GM21526 (cell line): ENCODE results near the gene FAM131B.
A peak's percentile ranks its signal among the peaks of the same experiment; 100 is the strongest.

Experiments
- ATAC-seq: cut with Tn5 transposase; IDR thresholded peaks from one replicate; pipeline ENCODE4 v1.9.1; 2021; ENCODE audit warnings: moderate library complexity; ENCODE audit not compliant: unreplicated experiment, low FRiP score

Gene FAM131B

DNA sequence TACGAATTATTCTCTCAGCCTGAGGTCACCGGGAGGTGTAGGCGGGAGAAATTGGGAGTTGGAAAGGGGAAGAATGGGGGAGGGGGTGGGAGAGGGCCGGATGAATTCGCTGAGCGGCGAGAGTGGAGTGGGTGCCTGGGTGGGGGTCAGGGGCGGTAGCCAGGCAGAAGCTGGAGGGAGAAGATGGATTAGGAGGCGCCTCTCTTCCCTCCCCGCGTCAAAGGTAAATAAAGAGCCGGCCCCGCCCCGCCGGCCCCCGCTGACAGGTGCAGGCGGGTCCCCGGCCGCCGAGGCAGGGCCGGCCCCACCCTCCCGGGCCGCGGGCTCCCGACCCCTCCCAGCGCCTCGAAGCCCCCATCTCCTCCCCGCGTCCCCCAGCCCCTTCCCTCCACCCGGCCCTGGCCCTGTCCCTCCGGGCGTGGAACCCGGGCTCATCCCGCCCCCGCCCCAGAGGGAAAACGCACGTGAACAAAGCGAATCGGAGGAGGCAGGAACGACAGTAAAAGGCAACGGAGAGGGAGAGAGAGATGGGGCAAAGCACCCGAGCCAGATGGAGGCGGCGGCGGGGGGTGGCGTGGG is 872 bp downstream of the FAM131B start:
- ATAC-seq, result no peak

DNA sequence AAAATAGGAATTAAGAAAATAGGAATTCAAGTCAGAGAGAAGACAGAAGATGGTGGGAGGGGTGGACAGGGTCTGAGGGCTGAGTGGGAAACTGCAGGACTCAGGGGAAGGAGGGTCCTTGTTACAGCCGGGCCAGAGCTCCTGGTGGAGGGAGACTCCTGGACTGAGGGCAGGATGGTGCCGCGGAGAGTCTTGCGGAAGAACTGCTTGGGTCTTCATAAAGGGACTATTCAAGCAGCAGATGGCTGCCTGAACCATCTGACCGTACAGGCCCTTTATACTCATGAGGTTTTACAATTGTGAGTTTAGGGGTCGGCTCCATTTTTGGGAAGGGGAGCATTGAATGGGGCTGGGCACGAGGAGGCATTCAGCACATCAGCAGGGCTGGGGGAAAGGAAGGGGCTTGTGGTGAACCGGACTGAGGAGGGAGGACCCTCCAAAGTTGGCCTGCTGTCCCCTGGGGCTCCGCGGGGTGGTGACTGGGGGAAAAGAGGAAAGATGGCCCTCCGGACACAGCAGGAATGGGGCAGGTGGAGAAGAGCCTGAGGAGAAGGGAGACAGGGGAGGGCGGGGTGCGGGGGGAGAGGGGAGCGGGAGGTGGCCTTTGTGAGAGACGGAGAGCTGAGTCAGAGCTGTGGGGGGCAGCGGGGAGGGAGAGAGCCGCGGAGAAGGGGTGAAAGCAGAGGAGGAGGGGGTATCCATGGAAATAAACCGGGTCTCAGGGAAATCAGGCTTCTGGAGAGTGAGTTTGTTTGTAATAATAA is 1.5 kb downstream of the FAM131B start:
- ATAC-seq, result no peak

DNA sequence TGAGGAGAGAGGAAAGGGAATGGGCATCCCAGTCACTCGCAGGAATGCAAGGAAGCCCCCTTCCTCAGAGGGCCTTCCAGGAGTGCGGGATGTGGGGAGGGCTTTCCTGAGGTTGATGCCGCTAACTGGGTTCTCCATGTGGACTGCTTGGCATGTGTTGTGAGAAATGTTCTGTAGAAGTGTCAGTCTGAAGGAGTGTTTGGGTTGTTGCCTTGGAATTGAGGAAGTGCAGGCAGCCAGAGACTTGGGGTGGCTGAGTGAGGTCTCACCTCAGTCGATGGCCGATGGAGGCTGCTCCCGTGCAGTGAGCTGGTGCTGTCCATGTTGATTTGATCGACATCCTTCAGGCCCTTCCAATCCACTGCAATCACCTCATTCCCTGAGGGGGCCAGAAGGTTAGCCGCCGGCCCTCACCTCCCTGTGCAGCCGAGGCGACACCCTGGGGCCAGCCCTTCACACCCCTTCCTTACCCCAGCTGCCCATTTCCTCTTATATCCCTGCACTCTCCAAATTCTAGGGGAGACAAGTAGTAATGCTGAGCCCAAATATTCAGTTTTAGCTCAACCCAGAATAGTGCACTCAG is 2.7 kb downstream of the FAM131B start:
- ATAC-seq, result no peak

DNA sequence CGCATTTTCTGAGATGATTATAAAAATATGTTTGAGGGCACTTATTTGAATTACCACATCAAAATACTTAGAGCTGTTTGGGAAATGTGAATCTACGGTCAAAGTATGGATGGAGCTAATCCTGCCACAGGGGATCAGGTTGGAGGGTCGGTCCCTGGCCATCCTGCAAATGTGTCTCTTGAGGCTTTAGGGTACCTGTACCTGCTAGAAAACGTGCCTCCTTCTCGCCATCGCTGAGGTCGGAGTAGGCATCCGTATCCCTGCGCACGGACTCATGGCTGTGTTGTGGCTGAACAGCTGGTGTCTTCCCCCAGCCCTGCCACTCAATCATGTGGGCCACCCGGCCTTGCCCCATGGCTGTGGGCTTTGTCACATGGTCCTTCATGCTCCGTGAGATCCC is 3.9 kb downstream of the FAM131B start:
- no peak for ATAC-seq

DNA sequence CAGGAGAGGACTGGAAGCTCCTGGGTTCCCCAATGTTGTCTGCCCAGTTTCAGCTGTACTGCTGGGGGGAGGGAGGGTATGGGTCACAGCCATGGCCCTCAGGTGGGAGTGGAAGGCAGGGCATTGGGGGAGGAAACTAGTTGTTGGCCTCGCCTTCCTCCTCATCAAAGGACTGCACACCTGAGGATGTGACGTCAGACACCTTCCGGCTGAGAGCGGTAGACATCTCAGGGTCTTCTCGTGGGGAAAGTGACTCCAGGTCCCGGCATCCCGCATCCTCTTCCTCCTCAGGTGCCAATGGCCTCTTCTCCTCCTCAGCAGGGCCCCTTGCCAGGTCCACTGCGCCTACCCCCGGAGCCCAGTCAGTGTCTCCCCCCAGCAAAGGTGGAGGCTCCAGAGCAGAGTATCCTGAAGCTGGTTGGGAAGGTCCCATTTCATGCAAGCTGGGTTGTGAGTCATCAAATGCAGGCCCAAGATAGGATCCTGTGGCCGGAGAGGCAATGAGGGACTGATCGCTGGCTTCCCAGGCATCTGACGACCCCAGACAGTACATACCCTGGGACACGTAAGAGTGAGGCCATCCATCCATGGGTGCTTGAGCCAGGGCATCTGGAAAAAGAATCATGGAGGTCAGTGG is 6.0 kb downstream of the FAM131B start:
- ATAC-seq, result no peak

DNA sequence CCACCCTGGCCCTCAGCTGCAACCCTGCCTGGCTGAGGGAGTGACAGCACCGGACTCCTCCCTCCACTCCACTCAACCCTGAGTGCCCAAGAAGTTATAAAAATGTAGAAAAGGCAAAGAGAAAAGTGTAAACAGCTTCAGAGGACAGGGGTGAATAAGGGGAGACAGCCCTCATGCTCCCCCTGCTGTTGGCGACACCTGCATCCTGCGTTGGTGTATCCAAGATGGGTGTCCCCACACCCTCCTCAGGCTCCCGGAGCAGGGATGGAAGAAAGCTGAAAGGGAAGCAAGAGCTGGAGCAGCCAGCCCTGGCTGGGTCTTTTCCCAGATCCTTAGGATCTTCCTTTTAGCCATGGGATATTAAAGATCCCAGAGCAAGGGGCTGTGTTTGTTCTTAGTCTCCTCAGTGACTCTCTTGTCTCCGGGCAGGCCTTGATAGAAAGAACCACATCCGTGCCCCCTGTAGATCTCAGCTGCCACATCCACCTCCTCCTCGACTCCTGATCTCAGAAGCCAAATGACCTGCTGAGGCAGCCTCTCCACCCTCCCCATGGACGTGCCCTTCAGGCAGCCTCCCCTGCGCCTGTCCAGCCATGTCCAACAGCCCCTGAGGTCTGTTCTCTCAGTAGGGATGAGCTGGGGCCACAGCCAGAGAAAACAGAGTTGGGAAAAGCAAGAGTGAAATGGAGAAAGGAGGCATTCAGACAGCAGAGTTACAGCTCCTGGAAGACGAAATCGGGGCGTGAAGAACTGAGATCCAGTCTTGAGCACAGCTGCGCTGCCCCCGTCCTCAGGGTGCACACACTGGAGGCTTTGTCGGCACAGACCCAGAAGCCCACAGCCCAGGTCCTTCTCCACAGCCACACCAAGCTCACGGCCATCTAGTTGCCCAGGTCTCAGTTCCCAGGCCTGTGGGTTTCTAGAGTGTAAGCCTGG is 6.8 kb downstream of the FAM131B start:
- ATAC-seq, result no peak

DNA sequence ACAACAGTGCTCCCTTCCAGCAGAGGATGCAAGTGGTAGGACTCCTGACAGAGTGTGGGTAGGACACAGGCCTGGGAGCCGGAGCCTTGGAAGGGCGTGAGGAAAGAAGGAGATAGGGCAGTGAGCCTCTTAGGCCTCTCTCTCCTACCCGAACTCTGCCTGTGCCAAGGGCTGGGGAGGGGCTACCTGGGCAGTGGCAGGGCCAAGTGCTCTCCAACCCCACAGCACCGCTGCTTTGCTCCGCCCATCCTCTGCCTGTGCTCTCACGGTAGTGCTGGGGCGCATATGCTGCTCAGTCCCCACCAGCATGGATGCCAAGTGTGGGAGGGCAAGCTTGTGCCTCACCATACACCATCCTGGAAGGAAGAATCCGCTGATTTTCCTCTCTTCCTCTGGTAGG is 7.5 kb downstream of the FAM131B start:
- ATAC-seq, result no peak

DNA sequence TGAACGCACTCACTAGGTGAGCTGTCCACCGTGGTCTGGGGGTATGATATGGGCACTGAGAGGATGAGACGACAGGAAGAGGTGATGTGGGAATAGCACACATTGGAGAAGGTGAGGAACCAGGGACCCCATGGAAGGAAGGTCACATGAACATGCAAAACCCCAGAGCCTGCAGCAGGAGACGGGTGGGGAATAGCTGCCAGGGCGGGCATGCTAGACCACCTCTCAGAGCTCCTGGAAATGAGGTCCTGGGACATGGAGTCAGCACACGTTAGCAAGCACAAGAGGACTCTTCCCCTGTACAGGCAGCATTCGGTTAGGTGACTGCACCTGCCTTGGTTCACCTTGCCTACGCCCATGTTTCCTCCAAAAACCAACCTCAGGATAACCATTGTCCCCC is 8.1 kb downstream of the FAM131B start:
- no peak for ATAC-seq

DNA sequence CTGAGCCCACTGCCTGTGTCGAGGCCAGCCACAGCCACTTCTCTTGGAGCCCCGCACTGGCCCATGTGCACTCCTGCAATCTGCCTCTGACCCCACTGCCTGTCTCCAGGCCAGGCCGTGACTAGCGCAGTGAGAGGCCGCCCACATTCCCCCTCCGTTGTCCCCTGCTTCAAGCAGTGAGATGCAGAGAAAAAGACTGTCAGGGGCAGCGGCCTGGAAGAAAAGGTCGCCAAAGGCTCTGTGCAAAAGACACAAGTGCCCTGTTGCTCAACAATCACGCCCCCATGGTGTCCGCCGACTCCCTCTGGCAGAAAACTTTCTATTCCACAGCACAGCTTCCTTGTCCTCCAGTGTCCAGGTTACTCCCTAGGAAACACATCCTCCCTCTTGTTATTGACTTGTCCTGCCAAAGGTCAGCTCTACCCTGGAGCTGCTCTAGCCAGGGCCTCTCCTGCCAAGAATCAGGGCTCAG is 9.9 kb downstream of the FAM131B start:
- ATAC-seq, result no peak

DNA sequence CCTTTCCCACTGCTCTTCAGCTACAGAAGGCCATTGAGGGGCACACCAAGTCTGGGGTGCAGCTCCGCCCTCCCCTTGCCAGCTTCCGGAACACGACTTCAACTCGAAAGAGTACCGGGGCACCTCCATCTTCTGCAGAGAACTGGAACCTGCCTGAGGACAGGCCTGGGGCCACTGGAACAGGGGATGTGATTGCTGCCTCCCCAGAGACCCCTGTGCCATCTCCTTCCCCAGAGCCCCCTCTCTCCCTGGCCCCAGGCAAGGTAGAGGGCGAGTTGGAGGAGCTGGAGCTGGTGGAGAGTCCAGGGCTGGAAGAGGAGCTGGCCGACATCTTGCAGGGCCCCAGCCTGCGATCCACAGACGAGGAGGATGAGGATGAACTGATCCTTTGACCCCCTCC is 10.9 kb downstream of the FAM131B start:
- ATAC-seq, result no peak

DNA sequence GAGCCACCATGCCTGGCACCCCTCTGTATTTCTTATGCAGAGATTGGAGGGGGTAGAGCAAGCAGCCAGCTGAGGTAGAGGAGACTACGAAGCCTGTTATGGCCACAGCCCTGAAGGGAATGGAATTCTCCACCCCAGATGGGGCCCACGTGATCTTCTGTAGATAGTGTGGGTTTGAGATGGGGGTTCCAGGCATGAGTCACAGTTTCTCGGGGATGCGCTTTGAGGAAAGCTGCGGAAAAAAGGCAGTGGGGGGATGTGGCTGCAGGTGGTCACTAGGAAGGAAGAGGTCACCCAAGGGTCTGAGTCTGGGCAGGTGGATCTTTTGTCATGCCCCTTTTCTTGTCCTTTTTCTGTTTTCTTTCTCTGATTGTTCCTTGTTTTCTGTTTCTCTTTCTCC is 11.5 kb downstream of the FAM131B start:
- ATAC-seq, result no peak

DNA sequence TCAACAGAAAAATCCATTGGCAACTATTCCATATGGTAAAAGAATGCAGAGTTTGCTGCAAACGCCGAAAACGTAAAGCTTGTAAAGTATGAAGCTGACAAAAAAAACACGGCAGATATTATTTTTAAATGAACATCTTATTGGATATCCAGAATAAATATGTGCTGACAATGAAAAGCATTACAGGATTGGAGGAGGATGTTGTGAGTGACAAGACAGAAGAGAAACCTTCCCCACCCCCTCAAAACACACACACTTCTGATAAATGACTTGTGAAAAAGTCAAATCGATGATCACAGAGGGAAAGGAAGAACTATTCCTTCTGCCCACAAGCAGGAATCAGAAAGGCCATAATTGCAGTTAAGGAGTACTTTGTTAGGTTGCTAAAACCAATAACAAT is 14.6 kb downstream of the FAM131B start:
- no peak for ATAC-seq

DNA sequence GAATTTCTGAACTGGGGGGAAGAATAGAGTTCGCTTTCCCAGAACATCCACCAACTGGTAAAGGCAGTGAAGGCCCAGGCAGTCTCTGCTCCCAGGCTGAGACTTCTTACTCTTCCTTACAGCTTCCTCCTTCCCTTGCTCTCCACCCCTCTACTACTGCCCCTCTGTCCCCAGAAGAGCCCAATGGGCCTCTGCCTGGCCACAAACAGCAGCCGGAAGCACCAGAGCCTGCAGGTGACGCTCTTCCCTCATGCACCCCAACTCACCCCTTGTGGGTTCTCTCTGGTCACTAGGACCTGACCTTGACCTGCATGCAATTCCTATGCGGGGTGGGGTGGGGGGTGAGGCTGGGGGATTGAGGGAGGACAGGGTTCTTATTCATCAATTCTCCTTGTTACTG is 16.5 kb downstream of the FAM131B start:
- ATAC-seq, result no peak

DNA sequence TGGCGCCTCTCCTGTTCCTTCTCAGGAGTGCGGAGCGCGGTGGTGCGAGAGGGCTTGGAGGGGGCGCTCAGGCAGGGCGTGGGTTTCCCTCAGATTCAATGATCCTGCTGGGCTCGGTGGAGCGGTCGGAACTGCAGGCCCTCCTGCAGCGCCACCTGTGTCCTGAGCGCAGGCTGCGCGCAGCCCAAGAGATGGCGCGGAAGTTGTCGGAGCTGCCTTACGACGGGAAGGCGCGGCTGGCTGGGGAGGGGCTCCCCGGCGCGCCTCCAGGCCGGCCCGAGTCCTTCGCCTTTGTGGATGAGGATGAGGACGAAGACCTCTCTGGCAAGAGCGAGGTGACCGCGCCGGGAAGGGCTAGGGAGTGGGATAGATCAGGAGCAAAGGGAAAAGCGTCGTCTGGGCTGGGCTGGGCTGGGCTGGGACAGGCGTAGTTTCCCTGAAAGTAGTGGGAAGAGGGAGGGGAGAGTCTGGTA is 17.0 kb downstream of the FAM131B start:
- peak; percentile 79 for ATAC-seq

DNA sequence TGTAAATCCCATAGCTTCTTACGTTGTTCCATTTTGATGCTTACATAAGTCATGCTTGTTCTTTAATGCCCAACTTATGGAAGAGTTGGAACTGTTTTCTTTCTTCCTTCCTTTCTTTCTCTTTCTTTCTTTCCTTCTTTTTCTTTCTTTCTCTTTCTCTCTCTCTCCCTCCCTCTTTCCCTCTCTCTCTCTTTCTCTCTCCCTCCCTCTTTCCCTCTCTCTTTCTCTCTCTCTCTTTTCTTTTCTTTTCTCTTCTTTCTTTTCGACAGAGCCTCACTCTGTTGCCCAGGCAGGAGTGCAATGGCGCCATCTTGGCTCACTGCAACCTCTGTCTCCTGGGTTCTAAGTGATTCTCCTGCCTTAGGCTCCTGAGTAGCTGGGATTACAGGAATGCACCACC is 18.9 kb downstream of the FAM131B start:
- ATAC-seq, result no peak

DNA sequence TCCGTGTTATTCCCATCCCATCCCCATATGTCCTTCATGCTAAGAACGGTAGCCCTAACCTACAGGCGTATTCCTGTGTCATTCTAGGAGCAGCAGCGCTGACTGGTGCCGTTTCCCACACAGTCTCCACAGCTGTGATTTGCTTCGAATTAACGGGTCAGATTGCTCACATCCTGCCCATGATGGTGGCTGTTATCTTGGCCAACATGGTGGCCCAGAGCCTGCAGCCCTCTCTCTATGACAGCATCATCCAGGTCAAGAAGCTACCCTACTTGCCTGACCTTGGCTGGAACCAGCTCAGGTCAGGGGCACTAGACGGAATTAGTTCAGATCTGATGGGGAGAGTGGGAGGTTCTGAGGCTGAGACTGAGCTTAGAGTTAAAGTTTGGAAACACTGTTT is 20.7 kb downstream of the FAM131B start:
- ATAC-seq, result no peak

DNA sequence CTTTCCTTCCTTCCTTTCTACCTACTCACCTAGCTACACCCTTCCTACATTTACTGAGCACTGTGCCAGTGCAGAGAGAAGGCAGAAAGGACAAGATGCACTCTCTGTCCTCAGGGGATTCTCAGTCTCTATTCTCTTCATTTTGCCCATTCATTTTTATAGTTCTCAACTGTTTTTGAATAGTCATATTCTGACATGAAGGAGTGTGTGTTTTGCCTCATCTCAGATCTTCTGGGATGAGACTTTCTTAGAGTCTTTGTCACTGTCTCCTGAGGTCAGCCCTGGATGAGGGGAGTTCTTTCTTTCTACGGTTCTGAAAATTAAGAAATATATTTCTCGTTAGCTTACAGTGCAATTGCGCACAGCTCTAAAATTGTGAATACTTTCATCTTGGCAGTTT is 25.3 kb downstream of the FAM131B start:
- no peak for ATAC-seq

DNA sequence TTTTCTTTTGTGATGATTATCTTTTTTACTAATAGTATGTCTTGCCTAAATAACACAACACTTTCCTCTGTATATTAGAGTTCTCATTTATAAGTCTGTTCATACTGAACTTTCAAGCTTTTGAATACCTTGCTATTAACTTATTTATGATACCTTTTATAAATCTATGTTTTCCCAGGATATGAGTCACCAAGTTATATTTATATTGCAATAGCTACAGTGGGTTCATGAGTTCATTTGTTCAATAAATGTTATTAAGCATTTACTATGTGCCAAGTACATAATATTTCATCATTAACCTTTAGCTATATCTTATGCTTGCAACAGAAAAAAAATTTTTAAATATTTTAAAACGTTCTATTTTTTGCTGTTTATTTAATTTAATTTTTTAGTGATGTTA is 28.3 kb downstream of the FAM131B start:
- no peak for ATAC-seq

DNA sequence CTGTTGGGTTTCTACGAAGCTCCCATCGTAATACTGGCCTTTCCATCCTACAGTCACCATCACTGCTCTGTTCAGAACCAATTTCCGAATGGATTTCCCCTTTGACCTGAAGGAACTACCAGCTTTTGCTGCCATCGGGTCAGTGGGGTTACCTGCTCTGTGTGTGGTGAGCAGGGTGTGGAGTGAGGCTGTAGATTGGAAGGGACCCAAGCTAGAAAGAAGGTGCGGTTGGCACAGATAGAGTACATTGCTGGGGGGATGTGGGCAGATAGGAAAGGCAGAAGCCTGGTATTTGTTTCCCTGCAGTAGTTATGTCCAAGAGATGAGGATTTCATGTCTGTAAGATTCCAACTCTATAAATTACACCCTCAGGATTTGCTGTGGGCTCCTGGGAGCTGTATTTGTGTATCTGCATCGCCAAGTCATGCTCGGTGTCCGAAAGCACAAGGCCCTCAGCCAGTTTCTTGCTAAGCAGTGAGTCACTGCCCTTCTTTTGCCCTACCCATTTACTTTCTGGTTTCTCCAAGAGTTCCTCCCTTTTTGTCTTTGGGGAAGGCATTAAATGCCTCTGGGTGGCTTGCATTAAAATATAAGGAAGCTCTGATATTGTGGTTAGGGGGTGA is 31.2 kb downstream of the FAM131B start:
- no peak for ATAC-seq
